SK-N-DZ (cell line): Measurements from ENCODE around the gene GEMIN5.
A peak's percentile ranks its signal among the peaks of the same experiment; 100 is the strongest.

Experiments
- DNase-seq: peaks from one replicate; pipeline ENCODE4 v3.0.0-alpha.2; 2015; ENCODE audit warnings: low spot score

GEMIN5 gene

DNA sequence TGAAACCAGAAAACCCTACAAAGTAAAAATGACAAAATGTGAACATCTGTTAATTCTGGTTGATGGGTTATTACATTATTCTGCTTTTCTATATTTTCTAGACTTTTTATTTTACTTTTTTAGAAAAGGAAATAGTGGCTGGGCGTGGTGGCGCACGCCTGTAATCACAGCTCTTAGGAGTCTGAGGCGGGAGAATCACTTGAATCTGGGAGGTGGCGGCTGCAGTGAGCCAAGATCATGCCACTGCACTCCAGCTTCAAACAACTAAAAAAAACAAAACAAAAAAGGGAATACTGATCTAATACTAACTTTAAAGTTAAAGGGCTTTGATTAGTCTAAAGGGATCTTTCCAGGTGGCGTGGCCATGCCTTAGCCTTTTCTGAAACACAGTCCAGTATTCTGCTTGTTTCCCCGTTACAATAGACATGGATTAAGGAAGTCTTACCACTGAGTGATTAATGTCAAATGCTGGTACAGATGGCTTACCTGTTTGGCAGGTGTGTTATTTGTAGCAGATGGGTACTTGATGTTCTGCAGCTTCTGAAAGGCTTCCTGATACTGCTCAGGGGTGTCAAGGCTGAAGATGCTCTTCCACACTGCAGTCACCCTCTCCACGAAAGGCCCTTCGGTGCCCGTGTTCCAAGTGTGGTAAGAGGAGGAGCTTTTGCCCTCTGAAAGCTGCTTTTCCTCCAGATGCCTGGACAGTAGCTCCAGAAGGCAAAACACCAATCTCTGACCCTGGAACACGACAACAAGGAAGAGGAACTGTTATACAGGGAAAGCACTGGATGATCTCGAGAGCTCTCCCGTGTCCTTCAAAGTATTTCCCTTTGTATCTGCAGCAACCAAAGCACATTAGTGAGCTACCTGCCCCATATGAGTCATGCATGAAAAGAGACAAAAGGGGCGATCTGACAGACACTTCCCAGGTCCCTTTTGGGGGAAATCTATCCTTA, 42.1 kb downstream of the GEMIN5 start:
- DNase-seq, result no peak

GRCh38 chr5:154893381-154893780, 44.6 kb downstream of the GEMIN5 start:
- DNase-seq, result no peak

DNA sequence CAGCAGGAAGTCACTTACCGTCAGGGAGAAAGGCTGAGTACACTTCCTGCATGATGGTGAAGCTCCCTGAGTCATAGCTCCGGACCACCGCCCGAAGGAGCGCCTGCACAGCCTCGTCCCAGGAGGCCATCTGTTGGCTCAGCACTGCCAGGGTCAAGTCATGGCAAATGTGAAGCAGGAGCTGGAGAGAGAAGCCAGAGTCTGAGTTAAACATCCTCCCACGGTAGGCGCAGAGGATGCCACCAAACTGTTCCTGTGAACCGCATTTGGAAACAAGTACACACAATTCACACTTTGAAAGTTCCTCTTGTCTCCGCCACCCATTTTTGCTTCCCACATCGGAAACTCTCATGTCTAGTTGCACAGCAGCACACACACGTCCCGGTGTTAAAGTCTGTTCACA, 45.6 kb downstream of the GEMIN5 start:
- no peak for DNase-seq

DNA sequence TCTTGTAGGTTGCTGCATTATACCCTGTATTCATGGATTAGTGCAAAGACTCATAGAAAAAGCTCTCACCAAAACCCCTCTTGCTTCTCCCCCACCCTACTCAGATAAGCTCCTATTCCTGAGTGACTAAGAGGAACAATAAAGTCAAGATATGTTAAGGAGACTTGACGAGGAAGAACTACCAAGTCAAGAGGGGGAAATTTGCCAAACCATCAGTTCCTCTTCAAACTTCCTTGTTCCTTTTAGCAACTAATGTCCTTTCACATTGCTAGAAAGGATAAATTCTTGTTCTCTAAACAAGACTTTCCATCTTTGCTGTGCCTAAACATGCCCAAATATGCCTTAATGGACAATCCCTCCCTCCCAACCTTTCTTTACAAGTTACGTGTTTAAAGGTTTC, 52.6 kb downstream of the GEMIN5 start:
- no peak for DNase-seq

DNA sequence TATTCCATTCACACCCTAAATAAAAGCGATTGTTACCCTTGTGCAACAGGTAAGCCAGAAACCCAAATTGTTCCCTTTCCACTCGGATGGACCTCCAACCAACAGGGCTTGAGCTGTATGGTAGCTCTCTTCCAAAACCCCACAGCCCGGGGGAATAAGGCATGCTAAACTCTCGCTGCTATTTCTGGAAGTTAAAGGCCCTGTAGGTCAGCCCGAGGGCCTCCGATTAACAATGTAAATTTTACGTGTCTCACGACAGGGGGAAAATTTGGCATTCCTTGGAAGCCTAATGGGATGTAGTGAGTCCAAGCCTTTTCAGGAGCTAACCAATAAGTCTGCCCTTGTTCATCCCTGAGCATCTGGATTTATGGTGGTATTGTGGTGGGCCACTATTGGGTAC, 53.6 kb downstream of the GEMIN5 start:
- DNase-seq, result no peak

GRCh38 chr5:154881986-154882385, 56.0 kb downstream of the GEMIN5 start:
- DNase-seq, result no peak

DNA sequence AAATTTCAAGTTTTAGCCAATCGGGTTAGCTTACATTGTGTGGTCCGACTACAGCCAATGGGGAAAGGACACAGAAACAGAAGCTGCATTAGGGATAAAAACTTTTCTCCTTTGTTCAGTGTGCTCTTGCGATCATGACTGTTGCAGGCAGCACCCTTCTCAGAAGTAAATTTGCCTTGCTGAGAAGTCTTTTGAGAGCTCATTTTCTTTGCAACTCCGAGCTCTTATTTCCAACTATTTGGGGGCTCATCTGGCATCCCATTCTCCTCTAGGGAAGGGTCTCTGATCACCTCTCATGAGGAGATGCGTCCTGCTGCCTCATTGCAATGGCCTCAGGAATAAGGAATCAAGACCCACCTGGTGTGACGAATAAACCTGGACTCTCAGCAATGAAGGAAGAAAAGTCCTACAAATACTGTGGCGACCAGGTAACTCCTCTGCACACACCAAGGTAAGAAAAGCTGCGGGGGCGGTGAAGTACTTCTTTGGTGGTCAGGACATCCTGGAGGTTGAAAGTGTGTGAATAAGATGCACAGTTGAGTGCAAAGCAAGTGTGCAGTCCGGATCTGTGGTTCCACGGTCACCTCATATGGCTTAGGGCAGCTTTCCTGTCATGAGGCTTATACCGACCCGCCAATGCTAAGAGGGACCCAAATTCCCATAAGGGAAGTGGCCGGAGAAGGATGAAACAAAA, 59.2 kb downstream of the GEMIN5 start:
- no peak for DNase-seq

DNA sequence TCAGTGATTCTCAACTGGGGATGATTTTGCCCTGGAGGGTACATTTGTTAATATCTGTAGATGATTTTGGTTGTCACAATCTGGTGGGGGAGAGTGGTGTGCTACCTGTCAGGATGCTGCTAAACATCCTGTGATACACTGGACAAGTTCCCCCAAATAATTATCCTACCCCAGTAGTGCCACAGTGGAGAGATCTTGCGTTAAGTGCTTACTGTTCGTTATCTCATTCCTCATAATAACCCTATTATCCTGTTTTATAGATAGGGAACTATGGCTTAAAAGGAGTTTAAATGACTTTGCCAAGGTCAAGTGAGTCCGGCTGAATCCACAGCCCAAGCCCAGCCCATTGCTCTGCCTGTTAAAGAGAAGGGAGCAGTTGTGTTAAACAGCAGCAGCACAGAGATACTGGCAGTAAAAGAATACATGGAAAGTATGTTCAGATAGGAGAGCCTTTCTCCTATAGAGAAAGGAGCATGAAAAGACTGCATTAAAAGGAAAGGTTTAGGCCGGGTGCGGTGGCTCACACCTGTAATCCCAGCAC, 64.2 kb downstream of the GEMIN5 start:
- DNase-seq, result no peak

DNA sequence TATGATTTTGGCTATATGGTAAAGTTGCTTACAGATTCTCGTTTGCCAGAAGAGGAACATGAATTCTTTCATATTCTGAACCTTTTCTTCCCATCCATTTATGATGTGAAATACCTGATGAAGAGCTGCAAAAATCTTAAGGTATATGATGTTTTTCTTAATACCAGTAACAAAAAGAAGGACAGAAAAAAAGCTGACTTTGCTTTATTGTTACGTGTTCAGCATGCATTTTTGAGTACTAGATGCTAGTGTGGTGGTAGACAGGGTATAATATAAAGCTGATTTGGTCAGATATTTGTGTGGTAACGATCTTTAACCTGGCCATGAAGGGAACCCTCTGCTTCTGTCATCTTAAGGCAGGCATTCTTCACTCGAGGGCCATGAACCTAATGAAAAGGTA, 66.3 kb downstream of the GEMIN5 start:
- DNase-seq, result no peak

DNA sequence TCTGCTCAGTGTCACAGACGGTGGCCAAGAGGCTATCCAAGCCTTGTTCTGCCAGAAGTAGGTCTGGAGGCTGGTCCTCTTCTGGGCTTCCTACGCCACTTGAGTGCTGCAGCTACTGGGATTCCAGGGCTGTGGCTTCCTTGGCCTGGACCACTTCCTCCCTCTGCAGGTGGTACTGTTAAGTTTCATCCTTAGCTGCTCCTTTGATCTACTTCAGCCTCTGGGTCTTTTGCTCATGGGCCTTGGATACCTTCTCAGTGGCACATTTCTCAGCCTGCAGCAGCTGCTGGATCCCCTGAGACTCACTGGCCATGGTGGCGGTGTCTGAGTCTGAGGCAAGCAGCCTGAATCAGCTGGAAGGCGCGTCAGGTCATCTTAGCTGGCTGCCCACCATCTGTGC, 69.3 kb downstream of the GEMIN5 start:
- DNase-seq, result no peak

GRCh38 chr5:154866841-154867240, 71.2 kb downstream of the GEMIN5 start:
- DNase-seq, result no peak

GRCh38 chr5:154865466-154866184, 72.4 kb downstream of the GEMIN5 start:
- no peak for DNase-seq

GRCh38 chr5:154863291-154864080, 74.5 kb downstream of the GEMIN5 start:
- DNase-seq, result no peak

DNA sequence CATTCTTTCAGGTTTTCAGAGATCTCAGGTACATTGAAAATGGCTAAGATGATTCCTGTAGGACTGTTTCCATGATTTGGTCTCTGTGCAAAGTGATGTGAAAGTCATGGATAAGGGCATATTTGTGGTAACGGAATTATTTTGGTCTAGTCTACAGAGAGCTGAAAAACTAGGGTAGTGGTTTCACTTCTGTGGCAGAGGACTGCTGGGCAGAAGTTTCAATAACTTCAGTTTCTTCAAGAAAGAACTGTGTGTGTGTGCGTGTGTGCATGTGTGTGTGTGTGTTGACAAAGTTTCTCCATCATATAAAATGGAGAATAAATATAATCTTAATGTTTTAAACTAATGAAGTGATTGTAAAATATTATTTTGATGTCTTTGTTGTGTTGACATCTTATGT, 75.2 kb downstream of the GEMIN5 start:
- DNase-seq, result no peak

GRCh38 chr5:154861946-154862345, 76.1 kb downstream of the GEMIN5 start:
- no peak for DNase-seq

DNA sequence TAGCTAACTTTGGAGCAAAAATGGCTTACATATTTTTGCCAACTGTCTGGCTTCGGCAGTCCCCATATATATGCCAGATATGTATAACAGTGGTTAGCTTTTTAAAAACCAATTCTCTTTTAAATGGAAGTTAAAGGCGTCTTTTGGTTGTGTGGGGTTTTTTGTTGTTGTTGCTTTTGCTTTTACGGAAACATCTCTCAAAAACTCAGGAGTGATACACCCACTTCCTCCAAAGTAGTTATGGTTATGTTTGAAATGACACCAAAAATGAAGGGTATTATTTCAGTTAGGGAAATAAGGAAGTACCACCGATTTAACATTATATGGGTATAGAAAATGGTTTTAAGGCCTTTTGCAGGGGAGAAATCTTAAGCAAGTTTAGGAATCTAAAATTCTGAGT, 77.2 kb downstream of the GEMIN5 start:
- no peak for DNase-seq

DNA sequence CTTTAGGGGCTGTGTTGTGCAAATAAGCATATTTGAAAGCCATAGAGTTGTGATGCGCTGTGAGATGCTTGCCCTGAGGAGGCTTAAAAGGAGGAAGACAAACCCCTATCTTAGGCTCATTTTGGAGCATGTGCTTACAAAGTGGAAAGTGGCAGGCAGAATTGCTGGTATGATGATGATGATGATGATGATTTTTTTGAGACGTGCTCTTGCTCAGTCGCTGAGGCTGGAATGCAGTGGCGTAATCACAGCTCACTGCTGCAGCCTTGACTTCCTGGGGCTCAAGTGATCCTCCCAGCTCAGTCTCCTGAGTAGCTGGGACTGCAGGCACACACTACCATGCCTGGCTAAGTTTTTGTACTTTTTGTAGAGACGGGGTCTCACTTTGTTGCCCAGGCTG, 77.9 kb downstream of the GEMIN5 start:
- DNase-seq, result no peak

DNA sequence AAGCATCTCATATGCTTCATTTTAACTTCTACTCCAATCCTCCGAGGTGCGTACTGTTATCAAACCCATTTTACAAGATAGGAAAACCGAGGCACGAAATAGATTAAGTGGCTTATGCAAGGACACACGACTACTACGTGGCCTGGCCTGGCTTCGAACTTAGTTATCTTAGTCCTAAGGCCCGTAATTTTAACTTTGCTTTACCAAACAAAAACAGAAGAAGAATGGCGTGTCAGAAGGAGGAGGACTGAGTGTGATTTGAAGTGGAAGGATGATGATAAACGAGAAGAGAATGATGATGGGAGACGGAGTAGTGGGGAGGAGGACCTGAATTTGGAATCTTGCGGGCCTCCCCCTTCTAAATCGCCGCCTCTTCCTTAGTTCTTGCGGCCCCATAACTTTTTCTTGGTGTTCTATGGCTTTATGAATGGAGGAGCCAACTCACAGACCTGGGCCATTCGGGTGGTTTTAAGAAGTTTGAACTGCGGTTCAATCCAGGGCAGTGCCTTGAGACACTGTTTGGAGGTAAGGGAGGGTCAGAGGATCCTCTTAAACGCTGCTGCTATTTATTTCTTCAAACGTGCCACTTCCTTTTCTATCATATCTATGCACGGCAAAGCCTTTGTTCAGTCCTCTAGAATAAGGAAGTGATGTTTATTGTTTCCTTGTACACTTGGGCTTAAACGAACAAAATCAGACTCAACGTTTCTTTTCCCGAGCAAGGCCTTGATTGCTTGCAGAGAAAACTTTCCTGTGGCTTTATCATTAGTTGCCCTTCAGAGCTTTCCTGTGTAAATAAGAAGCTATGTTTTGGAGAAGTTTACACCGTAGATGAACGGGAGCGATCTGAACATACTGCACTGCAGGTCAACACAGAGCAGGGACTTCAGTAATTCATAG, 78.8 kb downstream of the GEMIN5 start:
- no peak for DNase-seq

DNA sequence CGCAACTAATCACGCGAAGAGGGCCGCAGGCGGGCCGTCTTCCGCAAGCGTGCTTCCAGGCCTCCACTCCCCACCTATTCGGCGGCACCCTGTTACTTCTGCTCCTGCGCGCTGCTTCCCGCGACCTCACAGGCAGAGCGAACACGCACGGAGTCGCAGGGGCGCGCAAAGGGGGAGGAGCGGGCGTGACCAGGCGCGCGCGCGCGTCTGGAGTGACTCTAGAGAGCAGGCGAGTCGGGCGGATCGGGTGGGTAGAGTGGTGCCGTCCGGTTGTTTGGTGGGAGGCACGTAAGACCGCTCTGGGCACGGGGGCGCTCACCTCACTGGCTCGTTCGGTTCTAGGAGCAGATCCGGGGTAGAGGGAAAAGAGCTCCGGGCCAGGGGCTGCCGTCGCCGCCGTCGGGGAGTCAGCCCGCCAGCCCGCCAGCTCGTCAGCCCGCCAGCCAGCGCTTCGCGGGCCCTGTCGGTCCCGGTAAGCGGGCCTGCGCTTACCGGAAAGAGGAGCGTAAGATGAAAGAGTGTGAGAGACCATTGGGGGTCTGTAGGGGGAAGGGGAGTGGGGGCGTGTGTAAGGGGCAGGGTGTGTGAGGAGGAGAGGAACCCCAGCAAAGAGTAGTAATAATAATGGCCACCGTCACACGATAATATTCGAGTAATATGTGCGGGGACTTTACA, 79.6 kb downstream of the GEMIN5 start, which contains the start of gene CNOT8:
Gene CNOT8 (plus strand): TSS at position 331 of the 675 bp plus-strand sequence. CDS start 4,652 bp downstream, outside the sequence.
- peak; percentile 99 for DNase-seq
